ENCODE measurements around the gene LSM14B.
A peak's percentile ranks its signal among the peaks of the same experiment; 100 is the strongest.

The LSM14B gene

GRCh38 chr20:62134735-62135231 is 12.5 kb downstream of the LSM14B start:
- H3K27ac ChIP-seq, result no peak overlapping the region
- no peak for TF ChIP-seq ZFX (IDR thresholded peaks at IDR 0.05)
- TF ChIP-seq, protein P1, sequence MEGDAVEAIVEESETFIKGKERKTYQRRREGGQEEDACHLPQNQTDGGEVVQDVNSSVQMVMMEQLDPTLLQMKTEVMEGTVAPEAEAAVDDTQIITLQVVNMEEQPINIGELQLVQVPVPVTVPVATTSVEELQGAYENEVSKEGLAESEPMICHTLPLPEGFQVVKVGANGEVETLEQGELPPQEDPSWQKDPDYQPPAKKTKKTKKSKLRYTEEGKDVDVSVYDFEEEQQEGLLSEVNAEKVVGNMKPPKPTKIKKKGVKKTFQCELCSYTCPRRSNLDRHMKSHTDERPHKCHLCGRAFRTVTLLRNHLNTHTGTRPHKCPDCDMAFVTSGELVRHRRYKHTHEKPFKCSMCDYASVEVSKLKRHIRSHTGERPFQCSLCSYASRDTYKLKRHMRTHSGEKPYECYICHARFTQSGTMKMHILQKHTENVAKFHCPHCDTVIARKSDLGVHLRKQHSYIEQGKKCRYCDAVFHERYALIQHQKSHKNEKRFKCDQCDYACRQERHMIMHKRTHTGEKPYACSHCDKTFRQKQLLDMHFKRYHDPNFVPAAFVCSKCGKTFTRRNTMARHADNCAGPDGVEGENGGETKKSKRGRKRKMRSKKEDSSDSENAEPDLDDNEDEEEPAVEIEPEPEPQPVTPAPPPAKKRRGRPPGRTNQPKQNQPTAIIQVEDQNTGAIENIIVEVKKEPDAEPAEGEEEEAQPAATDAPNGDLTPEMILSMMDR (conservative IDR thresholded peaks at IDR 0.05), result no peak

DNA sequence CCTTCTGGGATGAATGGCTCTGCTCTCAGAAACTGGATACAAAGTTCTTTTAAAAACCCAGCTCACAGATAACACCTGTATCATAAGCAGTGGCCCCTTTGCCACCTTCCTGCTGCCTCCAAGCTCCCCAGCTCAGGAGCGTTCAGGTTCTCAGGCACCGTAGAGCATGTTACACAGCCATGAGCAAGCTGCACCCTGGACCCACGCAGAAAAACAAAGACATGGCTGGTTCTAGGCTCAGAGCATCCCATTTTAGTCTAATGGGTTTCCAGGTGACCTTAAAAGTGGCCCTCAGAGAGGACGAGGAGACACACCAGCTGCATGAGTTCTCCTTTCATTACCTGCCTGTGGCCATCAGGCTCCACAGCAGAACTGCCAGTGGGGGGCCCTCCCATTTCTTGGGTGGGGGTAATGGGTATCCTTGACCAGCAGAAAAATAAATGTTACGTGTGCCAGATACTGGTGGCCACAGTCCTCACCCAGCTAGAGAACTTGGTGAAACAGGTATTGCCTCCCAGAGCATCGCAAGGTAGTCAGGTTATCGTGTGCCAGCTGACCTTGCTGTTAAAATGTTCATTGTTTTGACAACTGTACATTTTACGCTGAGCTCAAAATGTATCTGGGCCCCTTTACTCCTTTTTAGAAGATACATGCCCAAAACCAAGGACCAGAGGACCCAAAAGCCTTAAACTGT is 13.4 kb downstream of the LSM14B start:
- H3K27ac ChIP-seq, result no peak overlapping the region
- TF ChIP-seq, protein P1 (conservative IDR thresholded peaks at IDR 0.05), result no peak
- no peak for TF ChIP-seq ZFX (IDR thresholded peaks at IDR 0.05)

DNA sequence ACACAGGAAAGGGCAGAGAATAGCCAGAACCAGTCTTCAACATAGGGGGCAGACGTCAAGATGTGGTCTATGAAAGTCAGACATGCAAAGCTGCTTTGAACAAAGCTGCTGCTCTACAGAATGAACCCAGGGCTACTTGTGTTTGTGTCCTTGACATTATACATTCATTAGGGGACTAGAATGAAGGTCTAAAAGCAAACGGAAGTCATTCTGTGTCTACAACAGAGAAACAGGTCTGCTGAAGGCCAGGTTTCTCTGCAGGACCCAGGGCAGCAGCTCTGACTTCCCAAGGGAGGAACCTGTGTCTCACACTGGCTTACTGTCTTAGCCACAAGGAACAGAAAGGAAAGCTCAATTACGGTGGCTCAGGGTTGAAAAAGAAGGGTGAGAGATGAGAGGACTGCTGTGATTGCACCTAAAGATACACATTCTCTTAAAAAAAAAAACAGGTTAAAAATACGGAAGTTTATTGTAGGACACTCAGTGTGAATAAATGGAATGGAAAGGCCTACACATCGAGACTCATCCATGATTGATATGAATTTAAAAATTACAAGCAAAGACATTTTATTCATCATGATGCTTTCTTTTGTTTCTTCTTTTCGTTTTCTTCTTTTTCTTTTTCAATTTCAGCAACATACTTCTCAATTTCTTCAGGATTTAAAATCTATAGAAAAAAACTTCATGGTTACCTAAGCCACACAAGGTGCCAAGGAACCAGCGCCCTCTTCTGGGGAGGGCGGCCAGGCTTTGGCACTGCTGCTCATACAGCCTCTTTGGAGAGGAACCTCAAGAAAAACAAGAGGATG is 14.2 kb downstream of the LSM14B start:
- H3K27ac ChIP-seq, result no peak overlapping the region
- TF ChIP-seq ZFX (IDR thresholded peaks at IDR 0.05), result no peak
- TF ChIP-seq, protein P1 (conservative IDR thresholded peaks at IDR 0.05), result peak; percentile 93

DNA sequence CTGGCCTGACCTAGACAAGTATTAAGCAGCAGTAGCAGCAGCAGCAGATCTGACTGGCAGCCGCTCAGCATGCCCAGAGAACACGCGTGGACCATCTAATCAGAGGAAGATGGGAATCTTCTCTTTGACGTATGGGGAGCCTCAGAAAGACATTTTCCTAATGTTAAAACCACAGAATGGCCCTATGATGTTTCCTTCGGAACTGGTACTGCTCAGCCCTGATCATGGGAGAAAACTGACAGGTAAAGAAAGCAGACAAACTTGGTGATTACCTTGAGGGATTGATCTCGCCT is 14.8 kb downstream of the LSM14B start:
- no peak overlapping the region for H3K27ac ChIP-seq
- TF ChIP-seq, protein P1 (conservative IDR thresholded peaks at IDR 0.05), result peak; percentile 75
- no peak for TF ChIP-seq ZFX (IDR thresholded peaks at IDR 0.05)

DNA sequence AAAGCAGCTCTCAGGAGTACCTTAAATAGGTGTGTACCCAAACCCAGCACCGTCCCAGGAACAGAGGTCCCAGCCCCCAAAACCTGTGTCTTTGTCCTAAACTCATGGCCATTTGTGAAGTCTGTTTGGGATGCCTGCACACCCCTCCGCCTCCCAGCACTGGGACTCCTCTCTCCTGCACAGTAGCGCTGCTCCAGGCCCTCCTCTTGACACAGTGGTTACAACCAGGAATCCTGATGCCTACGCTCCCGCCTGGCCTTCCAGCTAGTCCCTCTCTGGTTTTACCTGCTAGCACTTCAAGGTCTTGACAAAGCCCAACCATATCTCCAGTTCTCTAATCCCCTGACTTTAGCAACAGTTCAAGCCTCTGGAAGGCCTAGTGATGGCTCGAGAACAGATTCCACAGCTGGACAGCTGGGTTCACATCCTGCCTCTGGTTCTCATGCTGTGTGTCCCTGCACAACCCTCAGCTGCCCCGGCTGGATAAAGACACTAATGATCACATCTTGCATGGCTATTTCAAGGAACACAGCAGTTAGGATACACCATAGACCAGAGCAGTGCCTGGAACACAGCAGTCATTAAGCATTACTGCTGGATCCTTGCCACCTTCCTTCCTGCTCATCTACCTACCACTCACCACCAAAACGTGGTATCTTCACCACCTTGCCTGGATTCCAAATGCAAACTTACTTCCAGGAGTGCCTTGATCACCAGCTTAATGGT is 15.4 kb downstream of the LSM14B start:
- no peak for TF ChIP-seq ZFX (IDR thresholded peaks at IDR 0.05)
- TF ChIP-seq, protein P1 (conservative IDR thresholded peaks at IDR 0.05), result no peak
- H3K27ac ChIP-seq, result no peak overlapping the region

DNA sequence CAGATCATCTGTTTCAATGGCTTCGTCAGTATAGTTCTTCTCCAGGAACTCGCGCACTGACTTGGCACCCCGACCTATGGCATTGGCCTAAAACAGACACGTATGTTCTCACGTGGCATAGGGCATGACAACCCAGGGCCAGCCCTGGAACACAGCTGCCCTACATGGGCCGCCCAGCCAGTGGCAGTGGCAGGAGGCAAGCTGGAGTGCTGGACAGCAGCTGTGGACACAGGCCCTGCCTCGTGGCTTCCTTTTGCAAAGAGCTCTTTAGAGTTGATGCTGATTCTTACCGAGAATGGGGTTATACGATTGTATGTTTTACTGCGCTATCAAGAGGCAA is 15.9 kb downstream of the LSM14B start:
- TF ChIP-seq ZFX (IDR thresholded peaks at IDR 0.05), result no peak
- TF ChIP-seq, protein P1 (conservative IDR thresholded peaks at IDR 0.05), result no peak
- no peak overlapping the region for H3K27ac ChIP-seq

DNA sequence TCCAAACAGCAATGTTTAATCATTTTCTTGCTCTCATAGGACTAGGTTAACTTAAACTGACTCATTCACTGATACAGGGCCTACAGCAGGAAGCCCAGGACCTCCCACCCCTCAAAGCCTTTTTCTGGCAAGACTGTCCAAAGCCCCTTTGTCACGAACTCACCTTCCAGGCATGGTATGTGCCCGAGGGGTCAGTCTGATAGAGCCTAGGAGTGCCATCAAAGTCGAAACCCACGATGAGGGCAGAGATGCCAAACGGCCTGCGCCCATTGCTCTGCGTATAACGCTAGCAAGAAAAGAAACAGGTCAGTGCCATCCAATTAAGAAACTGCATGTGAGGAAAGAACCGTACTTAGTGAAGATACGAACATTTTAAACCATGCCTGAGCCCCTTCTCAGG is 16.6 kb downstream of the LSM14B start:
- TF ChIP-seq, protein P1 (conservative IDR thresholded peaks at IDR 0.05), result no peak
- no peak for TF ChIP-seq ZFX (IDR thresholded peaks at IDR 0.05)
- H3K27ac ChIP-seq, result no peak overlapping the region
